CD8-positive, alpha-beta memory T cell (primary cell): Measurements from ENCODE around the gene RHBDF2. TPM values are rescaled to one million over a fixed set of nuclear protein-coding genes. Genes with fewer than 3 reads are reported as not detected.

Experiments
- CTCF ChIA-PET: fragments of 350-600 bp; sonication (Branson Sonifier 250); formaldehyde crosslinking; loops from one replicate; lab custom pipeline; 2021; ENCODE audit warnings: antibody characterized with exemption; lab: Charles Lee
- POLR2A ChIA-PET: fragments of 350-600 bp; sonication (Branson Sonifier 250); formaldehyde crosslinking; loops from one replicate; lab custom pipeline; 2021; ENCODE audit warnings: antibody characterized with exemption; lab: Charles Lee
- DNase-seq, 5 donors: peaks; one replicate each; pipeline versions ENCODE4 v3.0.0 to v3.0.0-alpha.2; 2020 to 2022; ENCODE audit warnings: mixed read lengths in 1 of 5
- H3K27ac ChIP-seq: one replicate; pipeline ENCODE4 v1.7.0; 2013; ENCODE audit warnings: low read depth, mild to moderate bottlenecking, low read length, moderate library complexity
- H3K27me3 ChIP-seq: 2 replicates; pipeline ENCODE4 v1.7.0; 2013; ENCODE audit warnings: low read length, mild to moderate bottlenecking; ENCODE audit not compliant: insufficient read depth, poor library complexity, severe bottlenecking
- H3K36me3 ChIP-seq: 2 replicates; pipeline ENCODE4 v1.7.0; 2013; ENCODE audit warnings: mild to moderate bottlenecking, low read length, moderate library complexity; ENCODE audit not compliant: insufficient read depth
- H3K4me1 ChIP-seq: 2 replicates; pipeline ENCODE4 v1.7.0; 2013; ENCODE audit warnings: mild to moderate bottlenecking, low read length, moderate library complexity; ENCODE audit not compliant: insufficient read depth
- H3K4me3 ChIP-seq: 2 replicates; pipeline ENCODE4 v1.7.0; 2013; ENCODE audit warnings: mild to moderate bottlenecking, low read length
- H3K9me3 ChIP-seq: 2 replicates; pipeline ENCODE4 v1.7.0; 2013; ENCODE audit warnings: mild to moderate bottlenecking, low read length
- H3K27ac Mint-ChIP-seq, 8 donors: one replicate each; pipeline ENCODE4 v1.8.0; 2020 to 2021; ENCODE audit warnings: mixed read lengths in 8 of 8, mild to moderate bottlenecking in 6 of 8, inconsistent platforms in 3 of 8, moderate library complexity in 3 of 8
- H3K27me3 Mint-ChIP-seq, 2 donors: one replicate each; pipeline ENCODE4 v1.8.0; 2020 to 2021; ENCODE audit warnings: mixed read lengths in 2 of 2, mild to moderate bottlenecking in 1 of 2, moderate library complexity in 1 of 2
- H3K36me3 Mint-ChIP-seq, 3 donors: one replicate each; pipeline ENCODE4 v1.8.0; 2020 to 2021; ENCODE audit warnings: mixed read lengths in 3 of 3, inconsistent platforms in 1 of 3, mild to moderate bottlenecking in 1 of 3
- H3K4me1 Mint-ChIP-seq, 3 donors: one replicate each; pipeline ENCODE4 v1.8.0; 2020 to 2021; ENCODE audit warnings: mixed read lengths in 3 of 3, inconsistent platforms in 1 of 3, mild to moderate bottlenecking in 1 of 3
- H3K4me3 Mint-ChIP-seq, 7 donors: one replicate each; pipeline ENCODE4 v1.8.0; 2020 to 2021; ENCODE audit warnings: mixed read lengths in 7 of 7, mild to moderate bottlenecking in 6 of 7, moderate library complexity in 4 of 7, inconsistent platforms in 2 of 7
- H3K9me3 Mint-ChIP-seq, 5 donors: one replicate each; pipeline ENCODE4 v1.8.0; 2020 to 2022; ENCODE audit warnings: mixed read lengths in 5 of 5, mild to moderate bottlenecking in 3 of 5, moderate library complexity in 2 of 5, inconsistent platforms in 1 of 5
- polyA plus RNA-seq: library from polyadenylated mRNA; unstranded; fragments of 300-500 nt; fragmentation: Illumina TruSeq; gene quantifications from one replicate; pipeline ENCODE4 v1.2.3, GENCODE V29; 2021
- total RNA-seq, 2 experiments: library from RNA; stranded (reverse); gene quantifications; one replicate each; pipeline ENCODE4 v1.2.3, GENCODE V29; 2021

The RHBDF2 gene
- total and polyA plus RNA-seq, 3 experiments from 2014 or later: 38.2 to 42.5 (median 38.4) TPM

GRCh38 chr17:76546556-76547182 is 45.4 kb upstream of the RHBDF2 start:
- peak overlapping the region in 3 of 8 donors; percentile 37 to 72 (median 66) for H3K27ac Mint-ChIP-seq
- H3K36me3 Mint-ChIP-seq: peaks cover 0 to 3% (median 0%) of the 10 kb centered on the region in 3 donors
- Histone ChIP-seq H3K9me3 (no peaks in the 10 kb centered on the region), H3K4me1 (peaks cover 7% of the 10 kb centered on the region), H3K27ac (no peak overlapping the region), H3K27me3 (no peaks in the 10 kb centered on the region), H3K36me3 (no peaks in the 10 kb centered on the region), H3K4me3 (no peak overlapping the region)
- no peaks in the 10 kb centered on the region for H3K9me3 Mint-ChIP-seq
- ChIA-PET POLR2A (interaction anchor here (0.9 to 1.1 kb wide), 4 partner anchors 10 to 181 kb away, joined by 3 to 7 read pairs (median 4); no protein-coding TSS in a partner anchor), CTCF (interaction anchor here (0.7 to 6.7 kb wide), 21 partner anchors 10 to 373 kb away, joined by 3 to 97 read pairs (median 3); partner anchors contain the start of gene AANAT)
- H3K27me3 Mint-ChIP-seq: peaks cover 7 to 14% of the 10 kb centered on the region in 2 donors
- no peak for DNase-seq
- peaks cover 0 to 2% (median 0%) of the 10 kb centered on the region in 3 donors for H3K4me1 Mint-ChIP-seq
- no peak overlapping the region for H3K4me3 Mint-ChIP-seq

GRCh38 chr17:76545918-76546555 is 44.8 kb upstream of the RHBDF2 start:
- Histone ChIP-seq H3K36me3 (no peaks in the 10 kb centered on the region), H3K4me1 (peaks cover 7% of the 10 kb centered on the region), H3K9me3 (no peaks in the 10 kb centered on the region), H3K4me3 (no peak overlapping the region), H3K27ac (no peak overlapping the region), H3K27me3 (no peaks in the 10 kb centered on the region)
- Mint-ChIP-seq H3K4me1 (peaks cover 0 to 2% (median 1%) of the 10 kb centered on the region in 3 donors), H3K4me3 (no peak overlapping the region), H3K9me3 (no peaks in the 10 kb centered on the region), H3K27me3 (peaks cover 8 to 16% of the 10 kb centered on the region in 2 donors), H3K36me3 (peaks cover 0 to 3% (median 0%) of the 10 kb centered on the region in 3 donors), H3K27ac (peak overlapping the region in 4 of 8 donors; percentile 37 to 66 (median 48))
- DNase-seq: no peak
- POLR2A ChIA-PET: interaction anchor here (0.5 to 1.1 kb wide), 6 partner anchors 11 to 690 kb away, joined by 3 to 7 read pairs (median 4); partner anchors contain the start of gene ST6GALNAC2
- CTCF ChIA-PET: interaction anchor here (0.7 to 6.7 kb wide), 20 partner anchors 11 to 372 kb away, joined by 3 to 97 read pairs (median 3); partner anchors contain the start of gene AANAT

GRCh38 chr17:76544546-76545365 is 43.5 kb upstream of the RHBDF2 start:
- H3K27ac Mint-ChIP-seq: no peak overlapping the region
- ChIA-PET CTCF (interaction anchor here (0.7 to 6.7 kb wide), 8 partner anchors 17 to 137 kb away, joined by 3 to 97 read pairs (median 3); no protein-coding TSS in a partner anchor), POLR2A (interaction anchor here (0.6 kb wide), 1 partner anchor 71 kb away, joined by 3 read pairs; no protein-coding TSS in a partner anchor)
- H3K27me3 ChIP-seq: peaks cover 5% of the 10 kb centered on the region
- H3K36me3 Mint-ChIP-seq: no peaks in the 10 kb centered on the region
- no peak overlapping the region for H3K27ac ChIP-seq
- peaks cover 10 to 18% of the 10 kb centered on the region in 2 donors for H3K27me3 Mint-ChIP-seq
- H3K4me1 ChIP-seq: peaks cover 7% of the 10 kb centered on the region
- no peak overlapping the region for H3K4me3 Mint-ChIP-seq
- no peak overlapping the region for H3K4me3 ChIP-seq
- DNase-seq: no peak
- H3K4me1 Mint-ChIP-seq: peaks cover 0 to 10% (median 2%) of the 10 kb centered on the region in 3 donors
- no peaks in the 10 kb centered on the region for H3K36me3 ChIP-seq
- no peaks in the 10 kb centered on the region for H3K9me3 ChIP-seq
- H3K9me3 Mint-ChIP-seq: no peaks in the 10 kb centered on the region

GRCh38 chr17:76543826-76544545 is 42.8 kb upstream of the RHBDF2 start:
- H3K9me3 ChIP-seq: no peaks in the 10 kb centered on the region
- DNase-seq: no peak
- Mint-ChIP-seq H3K27me3 (peaks cover 10 to 26% of the 10 kb centered on the region in 2 donors), H3K4me1 (peaks cover 2 to 13% (median 6%) of the 10 kb centered on the region in 3 donors), H3K27ac (peak overlapping the region in 1 of 8 donors; percentile 68), H3K36me3 (no peaks in the 10 kb centered on the region), H3K9me3 (no peaks in the 10 kb centered on the region), H3K4me3 (no peak overlapping the region)
- POLR2A ChIA-PET: interaction anchor here (0.6 kb wide), 1 partner anchor 72 kb away, joined by 3 read pairs; no protein-coding TSS in a partner anchor
- CTCF ChIA-PET: interaction anchor here (0.9 to 6.7 kb wide), 4 partner anchors 21 to 137 kb away, joined by 3 to 97 read pairs (median 3); no protein-coding TSS in a partner anchor
- H3K27ac ChIP-seq: no peak overlapping the region
- H3K36me3 ChIP-seq: no peaks in the 10 kb centered on the region
- H3K4me3 ChIP-seq: no peak overlapping the region
- peaks cover 10% of the 10 kb centered on the region for H3K27me3 ChIP-seq
- H3K4me1 ChIP-seq: peaks cover 7% of the 10 kb centered on the region

GRCh38 chr17:76543482-76543825 is 42.2 kb upstream of the RHBDF2 start:
- Histone ChIP-seq H3K36me3 (no peaks in the 10 kb centered on the region), H3K27ac (no peak overlapping the region), H3K4me1 (peaks cover 7% of the 10 kb centered on the region), H3K9me3 (no peaks in the 10 kb centered on the region), H3K27me3 (peaks cover 10% of the 10 kb centered on the region), H3K4me3 (no peak overlapping the region)
- ChIA-PET POLR2A (no interaction called here), CTCF (interaction anchor here (1.1 to 6.7 kb wide), 3 partner anchors 21 to 138 kb away, joined by 3 to 97 read pairs (median 3); no protein-coding TSS in a partner anchor)
- no peak for DNase-seq
- Mint-ChIP-seq H3K27ac (no peak overlapping the region), H3K27me3 (peaks cover 10 to 30% of the 10 kb centered on the region in 2 donors), H3K4me3 (no peak overlapping the region), H3K4me1 (peaks cover 3 to 15% (median 6%) of the 10 kb centered on the region in 3 donors), H3K9me3 (no peaks in the 10 kb centered on the region), H3K36me3 (no peaks in the 10 kb centered on the region)

- Mint-ChIP-seq H3K36me3 (no peaks in the 10 kb centered on the region), H3K27ac (no peak overlapping the region), H3K4me3 (no peak overlapping the region), H3K4me1 (peaks cover 3 to 15% (median 6%) of the 10 kb centered on the region in 3 donors), H3K9me3 (no peaks in the 10 kb centered on the region), H3K27me3 (peaks cover 10 to 30% of the 10 kb centered on the region in 2 donors)
- H3K36me3 ChIP-seq: no peaks in the 10 kb centered on the region
- peaks cover 7% of the 10 kb centered on the region for H3K4me1 ChIP-seq
- CTCF ChIA-PET: interaction anchor here (1.1 to 6.7 kb wide), 2 partner anchors 20 to 138 kb away, joined by 3 to 97 read pairs; no protein-coding TSS in a partner anchor
- POLR2A ChIA-PET: no interaction called here
- DNase-seq: no peak
- H3K27ac ChIP-seq: no peak overlapping the region
- no peak overlapping the region for H3K4me3 ChIP-seq
- peaks cover 10% of the 10 kb centered on the region for H3K27me3 ChIP-seq
- H3K9me3 ChIP-seq: no peaks in the 10 kb centered on the region
Measured at GRCh38 chr17:76542984-76543383, 41.8 kb upstream of the RHBDF2 start.

- H3K36me3 Mint-ChIP-seq: no peaks in the 10 kb centered on the region
- H3K27ac Mint-ChIP-seq: peak overlapping the region in 1 of 8 donors; percentile 36
- Histone ChIP-seq H3K4me1 (peaks cover 7% of the 10 kb centered on the region), H3K4me3 (no peak overlapping the region), H3K9me3 (no peaks in the 10 kb centered on the region), H3K27me3 (peaks cover 10% of the 10 kb centered on the region), H3K36me3 (no peaks in the 10 kb centered on the region), H3K27ac (no peak overlapping the region)
- no peak overlapping the region for H3K4me3 Mint-ChIP-seq
- no peaks in the 10 kb centered on the region for H3K9me3 Mint-ChIP-seq
- H3K27me3 Mint-ChIP-seq: peaks cover 10 to 30% of the 10 kb centered on the region in 2 donors
- ChIA-PET CTCF (interaction anchor here (1.1 to 6.7 kb wide), 2 partner anchors 20 to 139 kb away, joined by 3 to 97 read pairs; no protein-coding TSS in a partner anchor), POLR2A (no interaction called here)
- DNase-seq: no peak
- peaks cover 3 to 15% (median 6%) of the 10 kb centered on the region in 3 donors for H3K4me1 Mint-ChIP-seq
Measured at GRCh38 chr17:76542566-76542971, 41.3 kb upstream of the RHBDF2 start.
